GM12878 (cell line): ENCODE results near the gene NUDT3. TPM values are rescaled to one million over a fixed set of nuclear protein-coding genes. Genes with fewer than 3 reads are reported as not detected.

Experiments
- ATAC-seq: fragments of 200-7000 bp; cut with Tn5 transposase; 3 replicates; pipeline ENCODE4 v1.9.1; 2020; ENCODE audit warnings: mild to moderate bottlenecking, moderate library complexity
- BruUV-seq: library from RNA; stranded (reverse); fragments of 400-500 nt; replicated peaks from 2 replicates; lab custom pipeline; 2021; lab: Mats Ljungman, UMichigan
- CTCF ChIA-PET: fragments of 300-600 bp; sonication (Branson Sonifier 250); formaldehyde crosslinking; extraction: SDS; loops from one replicate; lab custom pipeline; 2021; ENCODE audit warnings: inconsistent platforms; lab: Yijun Ruan, JAX
- POLR2A ChIA-PET: fragments of 350-600 bp; formaldehyde crosslinking; extraction: SDS; loops from one replicate; lab custom pipeline; 2021; ENCODE audit warnings: inconsistent platforms; lab: Charles Lee
- RAD21 ChIA-PET: fragments of 300-600 bp; sonication (Branson Sonifier 250); formaldehyde crosslinking; loops from one replicate; lab custom pipeline; 2023; ENCODE audit warnings: antibody characterized with exemption; ENCODE audit not compliant: unreplicated experiment; lab: Charles Lee
- SMC1A ChIA-PET: fragments of 300-600 bp; sonication (Branson Sonifier 250); formaldehyde crosslinking; loops from one replicate; lab custom pipeline; 2023; ENCODE audit not compliant: unreplicated experiment, uncharacterized antibody; lab: Charles Lee
- DNase-seq: peaks from one replicate; pipeline ENCODE4 v3.0.0-alpha.2; 2011; ENCODE audit warnings: low read depth, low spot score
- FAIRE-seq: peaks from 3 replicates; lab custom pipeline; 2011; peaks lifted over from hg19 to GRCh38; lab: Jason Lieb, UNC
- H2AFZ ChIP-seq: 2 replicates; pipeline ENCODE4 v1.6.0; 2011; ENCODE audit warnings: low read depth, low read length, control low read depth; ENCODE audit not compliant: control insufficient read depth
- H3K27ac ChIP-seq: 2 replicates; pipeline ENCODE4 v1.5.1; 2011; ENCODE audit warnings: control low read depth; ENCODE audit not compliant: control insufficient read depth, insufficient read depth
- H3K27me3 ChIP-seq, 2 experiments: replicated peaks in 1 of 2; 2 replicates each; pipeline versions ENCODE4 v1.6.0 to v1.6.1; 2011; ENCODE audit warnings: low read length in 1 of 2; ENCODE audit not compliant: control insufficient read depth in 2 of 2, insufficient read depth in 2 of 2
- H3K36me3 ChIP-seq, 2 experiments: 2 replicates each; pipeline ENCODE4 v1.5.1; 2011; ENCODE audit warnings: low read length in 1 of 2; ENCODE audit not compliant: control insufficient read depth in 2 of 2, insufficient read depth in 2 of 2
- H3K4me1 ChIP-seq: 2 replicates; pipeline ENCODE4 v1.6.1; 2011; ENCODE audit warnings: mild to moderate bottlenecking, low read length, moderate library complexity, mixed read lengths; ENCODE audit not compliant: control insufficient read depth, insufficient read depth
- H3K4me2 ChIP-seq: 2 replicates; pipeline ENCODE4 v1.6.0; 2011; ENCODE audit warnings: control low read depth; ENCODE audit not compliant: control insufficient read depth, insufficient read depth
- H3K4me3 ChIP-seq: fragments of 200-600 bp; sonication (generic); 2 replicates; pipeline ENCODE4 v1.5.1; 2016
- H3K79me2 ChIP-seq: 2 replicates; pipeline ENCODE4 v1.6.0; 2011; ENCODE audit warnings: low read length; ENCODE audit not compliant: control insufficient read depth, insufficient read depth
- H3K9ac ChIP-seq: 2 replicates; pipeline ENCODE4 v1.8.0; 2011; ENCODE audit warnings: low read length, control low read depth, mixed read lengths; ENCODE audit not compliant: control insufficient read depth, insufficient read depth
- H3K9me3 ChIP-seq: replicated peaks from 3 replicates; pipeline ENCODE4 v1.5.1; 2011; ENCODE audit warnings: mild to moderate bottlenecking, low read length; ENCODE audit not compliant: control insufficient read depth, insufficient read depth
- H4K20me1 ChIP-seq: 2 replicates; pipeline ENCODE4 v1.6.0; 2011; ENCODE audit not compliant: control insufficient read depth, insufficient read depth
- BCL11A ChIP-seq: IDR thresholded peaks from 2 replicates; pipeline ENCODE4 v1.6.1; 2011; ENCODE audit warnings: low read depth, low read length
- CHD1 ChIP-seq: IDR thresholded peaks from 2 replicates; pipeline ENCODE4 v1.6.1; 2012; ENCODE audit warnings: low read depth, low read length, improper control_type of control experiment
- CHD4 ChIP-seq: fragments of 200-600 bp; sonication (generic); IDR thresholded peaks from 2 replicates; pipeline ENCODE4 v1.6.1; 2016; ENCODE audit warnings: mild to moderate bottlenecking
- HDAC6 ChIP-seq: fragments of 200-600 bp; sonication (generic); IDR thresholded peaks from one replicate; pipeline ENCODE4 v1.8.0; 2017; ENCODE audit warnings: antibody characterized with exemption; ENCODE audit not compliant: unreplicated experiment
- HDGF ChIP-seq: fragments of 450-650 bp; IDR thresholded peaks from 2 replicates; pipeline ENCODE4 v1.6.1; 2016; ENCODE audit warnings: antibody characterized with exemption
- IKZF2 ChIP-seq, 2 experiments: fragments of 450-650 bp; IDR thresholded peaks; 2 replicates each; pipeline ENCODE4 v1.6.1; 2017; ENCODE audit warnings: mild to moderate bottlenecking in 2 of 2, moderate library complexity in 2 of 2
- JUNB ChIP-seq: IDR thresholded peaks from 2 replicates; pipeline ENCODE4 v1.6.1; 2016; ENCODE audit warnings: antibody characterized with exemption, mild to moderate bottlenecking
- MYB ChIP-seq: fragments of 150-350 bp; IDR thresholded peaks from 2 replicates; pipeline ENCODE4 v1.6.1; 2014; ENCODE audit warnings: mild to moderate bottlenecking, low read depth, low read length, borderline replicate concordance
- NBN ChIP-seq: fragments of 450-650 bp; IDR thresholded peaks from 2 replicates; pipeline ENCODE4 v1.6.1; 2016
- SREBF1 ChIP-seq: IDR thresholded peaks from 2 replicates; pipeline ENCODE4 v1.6.1; 2012; ENCODE audit warnings: mild to moderate bottlenecking, low read length
- SUPT20H ChIP-seq: IDR thresholded peaks from 2 replicates; pipeline ENCODE4 v1.6.1; 2011; ENCODE audit warnings: low read depth, mild to moderate bottlenecking, low read length, moderate library complexity, borderline replicate concordance; ENCODE audit not compliant: control insufficient read depth
- TARDBP ChIP-seq: IDR thresholded peaks from 2 replicates; pipeline ENCODE4 v1.6.1; 2016; ENCODE audit warnings: borderline replicate concordance
- ZNF24 ChIP-seq: fragments of 450-650 bp; IDR thresholded peaks from 2 replicates; pipeline ENCODE4 v1.6.1; 2017; ENCODE audit warnings: antibody characterized with exemption, mild to moderate bottlenecking
- WGBS: methylation state at CpG from one replicate; pipeline ENCODE4 v1.1.6; 2016; ENCODE audit warnings: low lambda C conversion rate; ENCODE audit not compliant: insufficient replicate concordance, insufficient coverage; ENCODE audit errors: missing lambda C conversion rate; 5-methylcytosine and 5-hydroxymethylcytosine counted together
- in situ Hi-C: fragments of 300-500 bp; cut with MboI; formaldehyde crosslinking; loops from 9 replicates; pipeline ENCODE4 v1.14.3; 2018; ENCODE audit warnings: mixed read lengths
- intact Hi-C: fragments of 100-400 bp; cut with micrococcal nuclease; formaldehyde crosslinking; loops from one replicate; pipeline ENCODE4 v1.14.2; 2022; ENCODE audit not compliant: unreplicated experiment
- polyA plus RNA-seq, 11 experiments: library from polyadenylated mRNA; depleted of rRNA in 4 of 11; unstranded in 6 of 11; stranded (reverse) in 5 of 11; fragments of >200 nt; fragmentation: Nextera tagmentation in 4 of 11; fragmentation: Illumina TruSeq in 1 of 11; extraction: Ambion mirVana in 4 of 11; extraction: Trizol in 1 of 11; gene quantifications; 1 replicate in 1 of 11; 2 replicates in 10 of 11; pipeline versions ENCODE4 v1.2.1 to v1.2.3, GENCODE V29; 2011 to 2016; ENCODE audit warnings: inconsistent platforms in 2 of 11, missing spikeins in 2 of 11, low read depth in 1 of 11
- total RNA-seq, 4 experiments: library from RNA; depleted of rRNA in 3 of 4; stranded (reverse); fragments of >200 nt in 3 of 4; fragmentation: Illumina TruSeq in 1 of 4; extraction: Trizol in 1 of 4; gene quantifications; 2 replicates each; pipeline versions ENCODE4 v1.2.1 to v1.2.3, GENCODE V29; 2013 to 2021
- TF ChIP-seq, protein P1 (sequence below): fragments of 450-650 bp; IDR thresholded peaks from 2 replicates; pipeline ENCODE4 v1.6.1; 2016; ENCODE audit warnings: mild to moderate bottlenecking
- TF ChIP-seq, protein P2 (sequence below): fragments of 450-650 bp; IDR thresholded peaks from 2 replicates; pipeline ENCODE4 v1.6.1; 2017; ENCODE audit warnings: mild to moderate bottlenecking, moderate library complexity
- TF ChIP-seq, protein P3 (sequence below): fragments of 450-650 bp; IDR thresholded peaks from 2 replicates; pipeline ENCODE4 v1.6.1; 2018; ENCODE audit warnings: borderline replicate concordance, mild to moderate bottlenecking; ENCODE audit not compliant: partially characterized antibody

The NUDT3 gene
- total and polyA plus RNA-seq, 10 of the 15 experiments (the other 5 are each of a cell fraction or from before 2014, with no cell fraction given), result 2.4 to 32.3 (median 25.5) TPM

DNA sequence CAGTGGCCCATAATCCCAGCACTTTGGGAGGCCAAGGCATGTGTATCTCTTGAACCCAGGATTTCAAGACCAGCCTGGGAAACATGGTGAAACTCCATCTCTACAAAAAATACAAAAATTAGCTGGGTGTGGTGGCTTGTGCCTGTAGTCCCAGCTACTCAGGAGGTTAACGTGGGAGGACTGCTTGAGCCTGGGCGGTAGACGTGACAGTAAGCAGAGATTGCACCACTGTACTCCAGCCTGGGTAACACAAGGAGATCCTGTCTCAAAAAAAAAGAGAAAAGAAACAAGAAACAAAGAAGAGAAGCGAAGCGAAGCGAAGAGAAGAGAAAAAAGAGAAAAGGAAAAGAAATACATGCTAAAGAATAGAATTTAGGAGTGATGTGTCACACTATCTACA, 69.2 kb downstream of the NUDT3 start (continued):
- no peak for TF ChIP-seq SUPT20H
- no peak for TF ChIP-seq TARDBP
- TF ChIP-seq CHD4, result no peak
- TF ChIP-seq, all 136 proteins: peak for 0

DNA sequence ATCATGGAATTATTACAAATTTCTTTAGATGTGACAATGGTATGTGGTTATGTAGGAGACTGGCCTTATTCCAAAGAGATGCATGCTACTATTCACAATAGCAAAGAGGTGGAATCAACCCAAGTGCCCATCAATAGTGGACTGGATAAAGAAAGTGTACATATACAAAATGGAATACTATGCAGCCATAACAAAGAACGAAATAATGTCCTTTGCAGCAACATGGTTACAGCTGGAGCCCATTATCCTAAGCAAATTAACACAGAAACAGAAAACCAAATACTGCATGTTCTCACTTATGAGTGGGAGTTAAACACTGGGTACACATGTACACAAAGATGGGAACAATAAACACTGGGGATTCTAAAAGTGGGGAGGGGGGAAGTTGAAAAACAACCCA, 69.7 kb downstream of the NUDT3 start:
- intact Hi-C loops, result no loop called here
- H3K36me3 ChIP-seq, result no peaks in the 10 kb centered on the region
- H3K9ac ChIP-seq, result no peak overlapping the region
- no peak overlapping the region for H3K27ac ChIP-seq
- RAD21 ChIA-PET, result no interaction called here
- POLR2A ChIA-PET, result interaction anchor here (0.6 to 1.2 kb wide), 2 partner anchors 12 to 896 kb away, joined by 3 read pairs; no protein-coding TSS in a partner anchor
- CTCF ChIA-PET, result no interaction called here
- no TSS peak for BruUV-seq
- WGBS, result 100% methylated on average over 1 of the region's 1 CpG
- DNase-seq, result no peak
- SMC1A ChIA-PET, result interaction anchor here (1.1 kb wide), 1 partner anchor 11 kb away, joined by 4 read pairs; no protein-coding TSS in a partner anchor
- no peaks in the 10 kb centered on the region; the same call in 2 of the 3 replicates for H3K9me3 ChIP-seq
- peaks cover 13% of the 10 kb centered on the region for H3K4me1 ChIP-seq
- peaks cover 12% of the 10 kb centered on the region for H3K79me2 ChIP-seq
- FAIRE-seq, result no peak
- H2AFZ ChIP-seq, result no peak overlapping the region
- TF ChIP-seq, protein P1, sequence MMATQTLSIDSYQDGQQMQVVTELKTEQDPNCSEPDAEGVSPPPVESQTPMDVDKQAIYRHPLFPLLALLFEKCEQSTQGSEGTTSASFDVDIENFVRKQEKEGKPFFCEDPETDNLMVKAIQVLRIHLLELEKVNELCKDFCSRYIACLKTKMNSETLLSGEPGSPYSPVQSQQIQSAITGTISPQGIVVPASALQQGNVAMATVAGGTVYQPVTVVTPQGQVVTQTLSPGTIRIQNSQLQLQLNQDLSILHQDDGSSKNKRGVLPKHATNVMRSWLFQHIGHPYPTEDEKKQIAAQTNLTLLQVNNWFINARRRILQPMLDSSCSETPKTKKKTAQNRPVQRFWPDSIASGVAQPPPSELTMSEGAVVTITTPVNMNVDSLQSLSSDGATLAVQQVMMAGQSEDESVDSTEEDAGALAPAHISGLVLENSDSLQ, result no peak
- TF ChIP-seq, protein P2, sequence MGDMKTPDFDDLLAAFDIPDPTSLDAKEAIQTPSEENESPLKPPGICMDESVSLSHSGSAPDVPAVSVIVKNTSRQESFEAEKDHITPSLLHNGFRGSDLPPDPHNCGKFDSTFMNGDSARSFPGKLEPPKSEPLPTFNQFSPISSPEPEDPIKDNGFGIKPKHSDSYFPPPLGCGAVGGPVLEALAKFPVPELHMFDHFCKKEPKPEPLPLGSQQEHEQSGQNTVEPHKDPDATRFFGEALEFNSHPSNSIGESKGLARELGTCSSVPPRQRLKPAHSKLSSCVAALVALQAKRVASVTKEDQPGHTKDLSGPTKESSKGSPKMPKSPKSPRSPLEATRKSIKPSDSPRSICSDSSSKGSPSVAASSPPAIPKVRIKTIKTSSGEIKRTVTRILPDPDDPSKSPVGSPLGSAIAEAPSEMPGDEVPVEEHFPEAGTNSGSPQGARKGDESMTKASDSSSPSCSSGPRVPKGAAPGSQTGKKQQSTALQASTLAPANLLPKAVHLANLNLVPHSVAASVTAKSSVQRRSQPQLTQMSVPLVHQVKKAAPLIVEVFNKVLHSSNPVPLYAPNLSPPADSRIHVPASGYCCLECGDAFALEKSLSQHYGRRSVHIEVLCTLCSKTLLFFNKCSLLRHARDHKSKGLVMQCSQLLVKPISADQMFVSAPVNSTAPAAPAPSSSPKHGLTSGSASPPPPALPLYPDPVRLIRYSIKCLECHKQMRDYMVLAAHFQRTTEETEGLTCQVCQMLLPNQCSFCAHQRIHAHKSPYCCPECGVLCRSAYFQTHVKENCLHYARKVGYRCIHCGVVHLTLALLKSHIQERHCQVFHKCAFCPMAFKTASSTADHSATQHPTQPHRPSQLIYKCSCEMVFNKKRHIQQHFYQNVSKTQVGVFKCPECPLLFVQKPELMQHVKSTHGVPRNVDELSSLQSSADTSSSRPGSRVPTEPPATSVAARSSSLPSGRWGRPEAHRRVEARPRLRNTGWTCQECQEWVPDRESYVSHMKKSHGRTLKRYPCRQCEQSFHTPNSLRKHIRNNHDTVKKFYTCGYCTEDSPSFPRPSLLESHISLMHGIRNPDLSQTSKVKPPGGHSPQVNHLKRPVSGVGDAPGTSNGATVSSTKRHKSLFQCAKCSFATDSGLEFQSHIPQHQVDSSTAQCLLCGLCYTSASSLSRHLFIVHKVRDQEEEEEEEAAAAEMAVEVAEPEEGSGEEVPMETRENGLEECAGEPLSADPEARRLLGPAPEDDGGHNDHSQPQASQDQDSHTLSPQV, result no peak
- no peak for TF ChIP-seq MYB
- no peak for TF ChIP-seq TARDBP
- TF ChIP-seq NBN, result no peak
- no peak for TF ChIP-seq JUNB
- TF ChIP-seq SREBF1, result no peak
- TF ChIP-seq ZNF24, result no peak
- TF ChIP-seq, protein P3, sequence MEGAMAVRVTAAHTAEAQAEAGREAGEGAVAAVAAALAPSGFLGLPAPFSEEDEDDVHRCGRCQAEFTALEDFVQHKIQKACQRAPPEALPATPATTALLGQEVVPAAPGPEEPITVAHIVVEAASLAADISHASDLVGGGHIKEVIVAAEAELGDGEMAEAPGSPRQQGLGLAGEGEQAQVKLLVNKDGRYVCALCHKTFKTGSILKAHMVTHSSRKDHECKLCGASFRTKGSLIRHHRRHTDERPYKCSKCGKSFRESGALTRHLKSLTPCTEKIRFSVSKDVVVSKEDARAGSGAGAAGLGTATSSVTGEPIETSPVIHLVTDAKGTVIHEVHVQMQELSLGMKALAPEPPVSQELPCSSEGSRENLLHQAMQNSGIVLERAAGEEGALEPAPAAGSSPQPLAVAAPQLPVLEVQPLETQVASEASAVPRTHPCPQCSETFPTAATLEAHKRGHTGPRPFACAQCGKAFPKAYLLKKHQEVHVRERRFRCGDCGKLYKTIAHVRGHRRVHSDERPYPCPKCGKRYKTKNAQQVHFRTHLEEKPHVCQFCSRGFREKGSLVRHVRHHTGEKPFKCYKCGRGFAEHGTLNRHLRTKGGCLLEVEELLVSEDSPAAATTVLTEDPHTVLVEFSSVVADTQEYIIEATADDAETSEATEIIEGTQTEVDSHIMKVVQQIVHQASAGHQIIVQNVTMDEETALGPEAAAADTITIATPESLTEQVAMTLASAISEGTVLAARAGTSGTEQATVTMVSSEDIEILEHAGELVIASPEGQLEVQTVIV, result no peak
- no peak for TF ChIP-seq HDGF
- no peak for TF ChIP-seq HDAC6
- no peak for TF ChIP-seq IKZF2 (IDR thresholded peaks at IDR 0.05)
- TF ChIP-seq BCL11A, result no peak
- no peak for TF ChIP-seq CHD1
- TF ChIP-seq, all 136 proteins: peak for 0
- Histone ChIP-seq H3K4me2 (no peak overlapping the region), H3K4me3 (no peak overlapping the region), H3K27me3 (no peaks in the 10 kb centered on the region), H4K20me1 (no peaks in the 10 kb centered on the region)
- in situ Hi-C loops, result no loop called here
- no peak for ATAC-seq
